Adrenal gland (tissue), 12 donors: ENCODE results near the gene FOXJ3. TPM values are rescaled to one million over a fixed set of nuclear protein-coding genes. Genes with fewer than 3 reads are reported as not detected.

Source experiments
- DNase-seq, 7 donors: peaks; one replicate each; pipeline ENCODE4 v3.0.0-alpha.2; 2019 to 2020
- H3K27ac ChIP-seq, 5 donors: fragments of 200-600 bp; sonication (generic) in 4 of 5; 1 replicate in 3 of 5; 2 replicates in 2 of 5; pipeline versions ENCODE4 v1.5.1 to v1.8.0; 2016 to 2020; ENCODE audit warnings: mild to moderate bottlenecking in 1 of 5
- H3K27me3 ChIP-seq: fragments of 200-600 bp; 2 replicates; pipeline ENCODE4 v1.8.0; 2021
- H3K36me3 ChIP-seq, 2 donors: fragments of 200-600 bp; replicated peaks in 1 of 2; 1 replicate in 1 of 2; 2 replicates in 1 of 2; pipeline versions ENCODE4 v1.5.1 to v1.8.0; 2018 to 2022
- H3K4me1 ChIP-seq, 2 donors: fragments of 200-600 bp; replicated peaks in 1 of 2; 1 replicate in 1 of 2; 2 replicates in 1 of 2; pipeline versions ENCODE4 v1.5.1 to v1.8.0; 2018 to 2021
- H3K4me3 ChIP-seq, 4 donors: fragments of 200-600 bp; sonication (generic) in 3 of 4; one replicate each; pipeline ENCODE4 v1.5.1; 2016 to 2018
- H3K9me3 ChIP-seq, 3 donors: fragments of 200-600 bp; sonication (generic) in 1 of 3; replicated peaks in 1 of 3; 1 replicate in 2 of 3; 2 replicates in 1 of 3; pipeline versions ENCODE4 v1.5.1 to v1.8.0; 2016 to 2021
- CTCF ChIP-seq, 6 experiments: fragments of 450-650 bp in 4 of 6; fragments of 200-600 bp in 2 of 6; sonication (generic) in 1 of 6; IDR thresholded peaks; 1 replicate in 5 of 6; 2 replicates in 1 of 6; pipeline versions ENCODE4 v1.5.1 to v1.8.0; 2016 to 2021; ENCODE audit warnings: antibody characterized with exemption in 6 of 6, mild to moderate bottlenecking in 2 of 6, moderate library complexity in 1 of 6
- POLR2A ChIP-seq, 2 donors: fragments of 450-650 bp; IDR thresholded peaks; one replicate each; pipeline ENCODE4 v1.6.1; 2017; ENCODE audit warnings: antibody characterized with exemption in 2 of 2, mild to moderate bottlenecking in 2 of 2, moderate library complexity in 1 of 2
- WGBS, 4 donors: extraction: QIAGEN DNeasy Blood & Tissue Kit in 2 of 4; methylation state at CpG; one replicate each; pipeline versions ENCODE4 v1.1.5 to v1.1.7; 2013 to 2017; 5-methylcytosine and 5-hydroxymethylcytosine counted together
- intact Hi-C, 2 donors: fragments of 100-400 bp; cut with DNase I; formaldehyde crosslinking; loops; one replicate each; pipeline versions ENCODE4 v1.14.1 to v1.15.0; 2022 to 2023
- polyA plus RNA-seq, 3 donors: library from polyadenylated mRNA; stranded (reverse); fragments of 200-250 nt in 2 of 3; fragments of 350-450 nt in 1 of 3; fragmentation: Illumina TruSeq in 1 of 3; extraction: RNeasy Lipid Tissue Mini Kit (QIAGEN cat#74804) in 1 of 3; gene quantifications; one replicate each; pipeline ENCODE4 v1.2.3, GENCODE V29; 2013 to 2014
- total RNA-seq, 9 donors: library from RNA; depleted of rRNA in 4 of 9; stranded (reverse); fragments of >200 nt in 4 of 9; fragments of 120-200 nt in 1 of 9; fragmentation: NEBNext Ultra II Directional in 1 of 9; extraction: Animal tissue kit (Norgen Biotek cat#: 25700) in 1 of 9; gene quantifications; one replicate each; pipeline versions ENCODE4 v1.1.0 to v1.2.4, GENCODE V29; 2013 to 2023
- donor health status: healthy with polysubstance abuse.
- donor health status: Bipolar disorder and iron deficiency.
- donor health status: DM: yes; HTN: yes; CAD: no.
- donor health status: DM: no; HTN: no; CAD: no.
- donor health status: DM: no; HTN: no; CAD: no.
- donor health status: DM: yes; HTN: yes; CAD: no.

The FOXJ3 gene
- total and polyA plus RNA-seq, 12 donors: 8.4 to 58.5 (median 33.4) TPM

GRCh38 chr1:42359466-42359865, 24.4 kb upstream of the FOXJ3 start:
- Histone ChIP-seq H3K4me1 (no peaks in the 10 kb centered on the region), H3K27ac (no peak overlapping the region), H3K9me3 (no peaks in the 10 kb centered on the region), H3K27me3 (no peaks in the 10 kb centered on the region), H3K4me3 (no peak overlapping the region), H3K36me3 (no peaks in the 10 kb centered on the region)
- intact Hi-C loops: no loop called here
- WGBS, 4 donors: 71 to 94% (median 76%) methylated on average over 1 of the region's 1 CpG
- no peak for DNase-seq
- TF ChIP-seq CTCF (IDR thresholded peaks at IDR 0.05) (no peak), POLR2A (IDR thresholded peaks at IDR 0.05) (no peak)

GRCh38 chr1:42358791-42359190, 23.8 kb upstream of the FOXJ3 start:
- no peak overlapping the region for H3K27ac ChIP-seq
- WGBS, 4 donors: 87 to 96% (median 90%) methylated on average over 3 of the region's 3 CpGs
- no peaks in the 10 kb centered on the region for H3K9me3 ChIP-seq
- no peak overlapping the region for H3K4me3 ChIP-seq
- no peaks in the 10 kb centered on the region for H3K36me3 ChIP-seq
- no peaks in the 10 kb centered on the region for H3K4me1 ChIP-seq
- intact Hi-C loops: no loop called here
- H3K27me3 ChIP-seq: no peaks in the 10 kb centered on the region
- TF ChIP-seq CTCF (IDR thresholded peaks at IDR 0.05): no peak
- TF ChIP-seq POLR2A (IDR thresholded peaks at IDR 0.05): no peak
- DNase-seq: no peak

- intact Hi-C loops: no loop called here
- DNase-seq: peak in 3 of 7 donors; percentile 30 to 66 (median 42)
- no peak overlapping the region for H3K4me3 ChIP-seq
- peaks cover 5% of the 10 kb centered on the region for H3K27me3 ChIP-seq
- TF ChIP-seq POLR2A (IDR thresholded peaks at IDR 0.05) (no peak), CTCF (IDR thresholded peaks at IDR 0.05) (no peak)
- no peaks in the 10 kb centered on the region for H3K4me1 ChIP-seq
- H3K36me3 ChIP-seq: no peaks in the 10 kb centered on the region
- H3K27ac ChIP-seq: no peak overlapping the region
- no peaks in the 10 kb centered on the region for H3K9me3 ChIP-seq
- 4 to 14% (median 5%) methylated on average over 1 of the region's 1 CpG for WGBS, 4 donors
These were observed 15.1 kb upstream of the FOXJ3 start for GRCh38 chr1:42350086-42350485.

GRCh38 chr1:42348498-42348897, 13.5 kb upstream of the FOXJ3 start:
- H3K4me1 ChIP-seq: no peaks in the 10 kb centered on the region
- no peak overlapping the region for H3K4me3 ChIP-seq
- intact Hi-C loops: loop anchor here in 1 of 2 donors (10.0 kb wide), 1 partner anchor 116 kb away; the partner anchor contains the start of gene CCDC30
- no peaks in the 10 kb centered on the region for H3K9me3 ChIP-seq
- no peak for DNase-seq
- peaks cover 4% of the 10 kb centered on the region for H3K27me3 ChIP-seq
- no peaks in the 10 kb centered on the region for H3K36me3 ChIP-seq
- no peak overlapping the region for H3K27ac ChIP-seq
- no peak for TF ChIP-seq POLR2A (IDR thresholded peaks at IDR 0.05)
- no peak for TF ChIP-seq CTCF (IDR thresholded peaks at IDR 0.05)
